A673 (cell line): Measurements from ENCODE around the gene USO1.

Experiments used
- EZH2 ChIP-seq: fragments of 200-600 bp; sonication (generic); IDR thresholded peaks from 2 replicates; pipeline ENCODE4 v1.6.1; 2017; ENCODE audit warnings: borderline replicate concordance, low read depth, mild to moderate bottlenecking, mixed read lengths, antibody characterized with exemption, low read length; ENCODE audit not compliant: poor library complexity, severe bottlenecking
- TF ChIP-seq, protein P1 (sequence below): fragments of 300-800, 200-600 bp; sonication (generic); conservative IDR thresholded peaks from 2 replicates; pipeline ENCODE4 v1.5.1; 2017; ENCODE audit warnings: low read depth, mild to moderate bottlenecking, antibody characterized with exemption, low read length, moderate library complexity, mixed read lengths

DNA sequence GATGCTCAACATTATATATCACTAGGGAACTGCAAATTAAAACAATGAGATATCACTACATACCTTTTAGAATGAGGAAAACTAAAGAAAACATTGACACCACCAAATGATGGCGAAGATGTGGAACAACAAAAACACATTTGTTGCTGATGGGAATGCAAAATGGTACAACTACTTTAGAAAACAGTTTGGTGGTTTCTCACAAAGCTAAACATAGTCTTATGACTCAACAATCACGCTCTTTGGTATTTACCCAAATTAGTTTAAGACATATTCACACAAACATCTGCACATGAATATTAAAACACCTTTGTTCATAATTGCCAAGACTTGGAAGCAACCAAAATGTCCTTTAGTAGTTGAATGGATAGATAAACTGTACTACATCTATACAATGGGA is 53.2 kb downstream of the USO1 start:
- TF ChIP-seq, protein P1, sequence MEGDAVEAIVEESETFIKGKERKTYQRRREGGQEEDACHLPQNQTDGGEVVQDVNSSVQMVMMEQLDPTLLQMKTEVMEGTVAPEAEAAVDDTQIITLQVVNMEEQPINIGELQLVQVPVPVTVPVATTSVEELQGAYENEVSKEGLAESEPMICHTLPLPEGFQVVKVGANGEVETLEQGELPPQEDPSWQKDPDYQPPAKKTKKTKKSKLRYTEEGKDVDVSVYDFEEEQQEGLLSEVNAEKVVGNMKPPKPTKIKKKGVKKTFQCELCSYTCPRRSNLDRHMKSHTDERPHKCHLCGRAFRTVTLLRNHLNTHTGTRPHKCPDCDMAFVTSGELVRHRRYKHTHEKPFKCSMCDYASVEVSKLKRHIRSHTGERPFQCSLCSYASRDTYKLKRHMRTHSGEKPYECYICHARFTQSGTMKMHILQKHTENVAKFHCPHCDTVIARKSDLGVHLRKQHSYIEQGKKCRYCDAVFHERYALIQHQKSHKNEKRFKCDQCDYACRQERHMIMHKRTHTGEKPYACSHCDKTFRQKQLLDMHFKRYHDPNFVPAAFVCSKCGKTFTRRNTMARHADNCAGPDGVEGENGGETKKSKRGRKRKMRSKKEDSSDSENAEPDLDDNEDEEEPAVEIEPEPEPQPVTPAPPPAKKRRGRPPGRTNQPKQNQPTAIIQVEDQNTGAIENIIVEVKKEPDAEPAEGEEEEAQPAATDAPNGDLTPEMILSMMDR = no peak
- no peak for TF ChIP-seq EZH2
